A549 (cell line): ENCODE measurements around the gene SPDL1. TPM values are rescaled to one million over a fixed set of nuclear protein-coding genes. Genes with fewer than 3 reads are reported as not detected.
"Not testable (repeated sequence)": the region's sequence is repeated elsewhere in the genome, so short reads cannot be mapped to it uniquely, and the experiment has no call there.

Experiments used
- ATAC-seq, 2 experiments: fragments of 200-7000 bp in 1 of 2; fragments of >200 bp in 1 of 2; cut with Nextera tagmentation in 1 of 2; cut with Tn5 transposase in 1 of 2; 3 replicates each; pipeline versions ENCODE4 v1.8.0 to v1.9.1; 2018 to 2020; ENCODE audit warnings: mild to moderate bottlenecking in 1 of 2, moderate library complexity in 1 of 2
- CTCF ChIA-PET: fragments of 300-600 bp; sonication (Branson Sonifier 250); formaldehyde crosslinking; extraction: SDS; loops from one replicate; lab custom pipeline; 2021; ENCODE audit warnings: antibody characterized with exemption, inconsistent platforms; lab: Yijun Ruan, JAX
- POLR2A ChIA-PET: fragments of 350-600 bp; formaldehyde crosslinking; extraction: SDS; loops from one replicate; lab custom pipeline; 2021; ENCODE audit warnings: antibody characterized with exemption, inconsistent platforms; lab: Yijun Ruan, JAX
- DNase-seq, 2 experiments: peaks; one replicate each; pipeline versions ENCODE4 v3.0.0 to v3.0.0-alpha.2; 2011 to 2016; ENCODE audit warnings: low read depth in 1 of 2, low spot score in 1 of 2
- FAIRE-seq: peaks from 2 replicates; lab custom pipeline; 2011; peaks lifted over from hg19 to GRCh38; lab: Jason Lieb, UNC
- H3K27ac ChIP-seq, 2 experiments: fragments of >200 bp; sonication (Bioruptor Twin); formaldehyde crosslinking; 3 replicates each; pipeline ENCODE4 v1.5.1; 2016 to 2017
- H3K4me1 ChIP-seq: fragments of >200 bp; sonication (Bioruptor Twin); formaldehyde crosslinking; 3 replicates; pipeline ENCODE4 v1.6.1; 2016
- H3K4me2 ChIP-seq: fragments of >200 bp; sonication (Bioruptor Twin); formaldehyde crosslinking; 3 replicates; pipeline ENCODE4 v1.6.1; 2016
- H3K4me3 ChIP-seq: fragments of >200 bp; sonication (Bioruptor Twin); formaldehyde crosslinking; 3 replicates; pipeline ENCODE4 v1.5.1; 2016
- H3K9me3 ChIP-seq: fragments of >200 bp; sonication (Bioruptor Twin); formaldehyde crosslinking; 3 replicates; pipeline ENCODE4 v1.6.1; 2016
- CEBPB ChIP-seq, 2 experiments: fragments of >200 bp in 1 of 2; sonication (Bioruptor Twin) in 1 of 2; formaldehyde crosslinking in 1 of 2; IDR thresholded peaks; 2 replicates each; pipeline ENCODE4 v1.6.1; 2012 to 2016
- CHD4 ChIP-seq: fragments of 200-600 bp; sonication (generic); IDR thresholded peaks from 2 replicates; pipeline ENCODE4 v1.6.1; 2016; ENCODE audit warnings: antibody characterized with exemption, mild to moderate bottlenecking, borderline replicate concordance
- CTCF ChIP-seq: fragments of >200 bp; sonication (Bioruptor Twin); formaldehyde crosslinking; IDR thresholded peaks from 3 replicates; pipeline ENCODE4 v1.5.1; 2016
- E2F6 ChIP-seq: IDR thresholded peaks from 2 replicates; pipeline ENCODE4 v1.6.1; 2012; ENCODE audit warnings: low read depth, borderline replicate concordance
- EHF ChIP-seq: fragments of 250-450 bp; sonication (Bioruptor Pico); IDR thresholded peaks from 2 replicates; pipeline ENCODE4 v1.5.0; 2020; ENCODE audit warnings: mild to moderate bottlenecking
- ESRRA ChIP-seq: fragments of 150-350 bp; IDR thresholded peaks from 2 replicates; pipeline ENCODE4 v1.6.1; 2014; ENCODE audit warnings: mild to moderate bottlenecking, low read length, borderline replicate concordance
- FOSB ChIP-seq: fragments of 250-450 bp; sonication (Bioruptor Pico); IDR thresholded peaks from 2 replicates; pipeline ENCODE4 v1.5.0; 2020; ENCODE audit warnings: mild to moderate bottlenecking, moderate library complexity
- FOSL2 ChIP-seq, 2 experiments: fragments of 450-650 bp in 1 of 2; fragments of >200 bp in 1 of 2; sonication (Bioruptor Twin) in 1 of 2; formaldehyde crosslinking; IDR thresholded peaks; 2 replicates each; pipeline versions ENCODE4 v1.5.0 to v1.6.1; 2016 to 2020; ENCODE audit warnings: mild to moderate bottlenecking in 1 of 2, moderate library complexity in 1 of 2
- GATA3 ChIP-seq: IDR thresholded peaks from 2 replicates; pipeline ENCODE4 v1.6.1; 2012; ENCODE audit warnings: borderline replicate concordance
- HEYL ChIP-seq: fragments of 250-450 bp; sonication (Bioruptor Pico); IDR thresholded peaks from 2 replicates; pipeline ENCODE4 v1.8.0; 2021; ENCODE audit warnings: mild to moderate bottlenecking, moderate library complexity
- JUN ChIP-seq, 2 experiments: fragments of >200 bp; sonication (Bioruptor Twin); formaldehyde crosslinking; IDR thresholded peaks; 2 replicates in 1 of 2; 3 replicates in 1 of 2; pipeline ENCODE4 v1.6.1; 2016 to 2017
- MAFK ChIP-seq: fragments of 450-650 bp; IDR thresholded peaks from 2 replicates; pipeline ENCODE4 v1.6.1; 2014; ENCODE audit not compliant: partially characterized antibody
- PHF8 ChIP-seq: fragments of 200-600 bp; sonication (generic); IDR thresholded peaks from 2 replicates; pipeline ENCODE4 v1.6.1; 2016; ENCODE audit warnings: low read depth, mild to moderate bottlenecking, antibody characterized with exemption, moderate library complexity, borderline replicate concordance
- POLR2A ChIP-seq: IDR thresholded peaks from 2 replicates; pipeline ENCODE4 v1.6.1; 2012; ENCODE audit warnings: mild to moderate bottlenecking, low read length
- POLR2AphosphoS2 ChIP-seq: conservative IDR thresholded peaks from 2 replicates; pipeline ENCODE4 v1.6.1; 2012; ENCODE audit warnings: low read length, improper control_type of control experiment, inconsistent platforms
- RAD21 ChIP-seq, 2 experiments: fragments of >200 bp in 1 of 2; sonication (Bioruptor Twin) in 1 of 2; formaldehyde crosslinking in 1 of 2; IDR thresholded peaks in 1 of 2; conservative IDR thresholded peaks in 1 of 2; 2 replicates in 1 of 2; 3 replicates in 1 of 2; pipeline ENCODE4 v1.6.1; 2012 to 2018; ENCODE audit warnings: inconsistent platforms in 1 of 2
- RNF2 ChIP-seq: fragments of 200-600 bp; sonication (generic); IDR thresholded peaks from 2 replicates; pipeline ENCODE4 v1.6.1; 2016; ENCODE audit warnings: low read depth, mild to moderate bottlenecking, antibody characterized with exemption, moderate library complexity, borderline replicate concordance
- SMC3 ChIP-seq: fragments of >200 bp; sonication (Bioruptor Twin); formaldehyde crosslinking; IDR thresholded peaks from 3 replicates; pipeline ENCODE4 v1.6.1; 2018; ENCODE audit warnings: inconsistent platforms
- TP53 ChIP-seq: fragments of 250-450 bp; sonication (Bioruptor Pico); IDR thresholded peaks from 2 replicates; pipeline ENCODE4 v1.5.0; 2021; ENCODE audit warnings: mild to moderate bottlenecking, moderate library complexity
- ZFP36 ChIP-seq: fragments of 450-650 bp; IDR thresholded peaks from 2 replicates; pipeline ENCODE4 v1.6.1; 2014; ENCODE audit warnings: borderline replicate concordance; ENCODE audit not compliant: partially characterized antibody
- ZNF302 ChIP-seq: fragments of 250-450 bp; sonication (Bioruptor Pico); IDR thresholded peaks from 2 replicates; pipeline ENCODE4 v1.9.0; 2021; ENCODE audit warnings: inconsistent platforms, mild to moderate bottlenecking, moderate library complexity
- ZSCAN20 ChIP-seq: fragments of 250-450 bp; sonication (Bioruptor Pico); IDR thresholded peaks from 2 replicates; pipeline ENCODE4 v1.8.0; 2022; ENCODE audit warnings: mild to moderate bottlenecking, moderate library complexity
- WGBS: methylation state at CpG from one replicate; pipeline ENCODE4 v1.1.6; 2017; ENCODE audit errors: missing lambda C conversion rate; 5-methylcytosine and 5-hydroxymethylcytosine counted together
- polyA plus RNA-seq, 4 experiments: library from polyadenylated mRNA; depleted of rRNA in 3 of 4; stranded (reverse); fragments of >200 nt; fragmentation: RNase III in 1 of 4; extraction: RNeasy Plus Mini Kit Qiagen cat#74134 plus additional on column Dnase treatment in 1 of 4; gene quantifications; 2 replicates in 3 of 4; 3 replicates in 1 of 4; pipeline ENCODE4 v1.2.3, GENCODE V29; 2011 to 2017
- TF ChIP-seq, protein P1 (sequence below): fragments of >200 bp; sonication (Bioruptor Twin); formaldehyde crosslinking; IDR thresholded peaks from 3 replicates; pipeline ENCODE4 v1.6.1; 2016
- TF ChIP-seq, protein P2 (sequence below): fragments of >200 bp; sonication (Bioruptor Twin); formaldehyde crosslinking; IDR thresholded peaks from 2 replicates; pipeline ENCODE4 v1.6.1; 2016

SPDL1 gene
- polyA plus RNA-seq, 2 of the 4 experiments (the other 2 are of a cell fraction) = 100 to 103 TPM

DNA sequence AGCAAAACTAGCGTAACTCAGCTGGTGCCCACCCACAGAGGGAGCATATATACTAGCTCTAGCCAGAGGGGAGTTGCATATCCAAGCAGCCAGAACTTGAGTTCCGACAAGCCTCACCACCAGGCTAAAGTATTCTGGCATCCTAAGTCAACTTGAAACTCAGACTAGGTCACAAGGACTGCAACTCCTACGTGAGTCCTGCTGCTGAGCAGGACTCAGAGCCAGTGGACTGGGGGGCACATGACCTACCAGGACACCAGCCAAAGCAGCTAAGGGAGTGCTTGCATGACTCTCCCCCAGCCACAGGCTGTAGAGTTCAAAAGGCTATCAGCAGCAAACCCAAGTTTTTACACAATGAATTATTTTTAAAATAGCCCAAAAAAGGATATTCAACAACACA, 26.1 kb downstream of the SPDL1 start:
- DNase-seq (no peak), ATAC-seq (no peak), FAIRE-seq (no peak)
- peaks cover 8% of the 10 kb centered on the region; the same call in 1 of the 3 replicates for H3K9me3 ChIP-seq
- TF ChIP-seq FOSL2 (IDR thresholded peaks at IDR 0.05) = no peak
- TF ChIP-seq FOSL2 (CRISPR knock-in tag; IDR thresholded peaks at IDR 0.05) = no peak
- TF ChIP-seq ESRRA = no peak
- ChIA-PET POLR2A (no interaction called here), CTCF (interaction anchor here (1.0 kb wide), 1 partner anchor 18 kb away, joined by 3 read pairs; no protein-coding TSS in a partner anchor)
- no peak overlapping the region for H3K4me2 ChIP-seq
- H3K4me3 ChIP-seq = no peak overlapping the region
- 85% methylated on average over 3 of the region's 3 CpGs for WGBS
- H3K27ac ChIP-seq = no peak overlapping the region
- H3K4me1 ChIP-seq = no peaks in the 10 kb centered on the region

DNA sequence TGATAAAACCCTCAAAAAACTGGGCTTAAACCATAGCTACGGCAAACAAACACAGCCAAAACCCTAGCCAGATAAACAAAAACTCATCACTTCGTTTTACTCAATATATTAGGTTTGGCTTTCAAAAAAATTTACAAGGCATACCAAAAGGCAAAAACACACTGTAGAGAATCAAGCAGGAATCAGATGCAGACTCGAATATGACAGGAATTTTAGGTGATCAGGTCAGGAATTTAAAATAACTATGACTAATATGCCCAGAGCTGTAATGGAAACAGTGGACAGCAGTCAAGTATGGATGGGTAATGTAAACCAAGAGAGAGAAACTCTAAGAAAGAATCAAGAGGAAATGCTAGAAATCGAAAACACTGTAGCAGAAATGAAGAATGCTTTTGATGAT, 27.0 kb downstream of the SPDL1 start:
- peak in 1 of 2 experiments; percentile 49; a peak in 1 of 6 replicates for ATAC-seq
- TF ChIP-seq MAFK (no peak), FOSL2 (IDR thresholded peaks at IDR 0.05) (no peak), FOSL2 (CRISPR knock-in tag; IDR thresholded peaks at IDR 0.05) (peak; percentile 27; the same call in 1 of the 2 replicates), SMC3 (no peak), CTCF (no peak), GATA3 (peak; percentile 22; the same call in 1 of the 2 replicates)
- Histone ChIP-seq H3K4me3 (no peak overlapping the region), H3K4me2 (no peak overlapping the region), H3K9me3 (peaks cover 8% of the 10 kb centered on the region; the same call in 1 of the 3 replicates), H3K4me1 (no peaks in the 10 kb centered on the region), H3K27ac (no peak overlapping the region)
- peak in 1 of 2 experiments; percentile 14 for DNase-seq
- ChIA-PET POLR2A (no interaction called here), CTCF (interaction anchor here (1.0 kb wide), 1 partner anchor 17 kb away, joined by 3 read pairs; no protein-coding TSS in a partner anchor)
- no peak for FAIRE-seq
- WGBS = 15% methylated on average over 4 of the region's 4 CpGs

GRCh38 chr5:169615561-169615960, 32.0 kb downstream of the SPDL1 start:
- POLR2A ChIA-PET = no interaction called here
- no peak for DNase-seq
- CTCF ChIA-PET = no interaction called here
- TF ChIP-seq ZFP36 = no peak
- no peak for TF ChIP-seq EHF
- TF ChIP-seq JUN (IDR thresholded peaks at IDR 0.05) = no peak
- TF ChIP-seq E2F6 = no peak
- no peak for TF ChIP-seq CHD4
- TF ChIP-seq HEYL (CRISPR knock-in tag) = no peak
- TF ChIP-seq ZNF302 (CRISPR knock-in tag) = no peak
- no peak for TF ChIP-seq POLR2AphosphoS2
- no peak for TF ChIP-seq FOSB
- no peak for TF ChIP-seq POLR2A
- TF ChIP-seq RAD21 (conservative IDR thresholded peaks at IDR 0.05 in 1 of 2, IDR thresholded peaks at IDR 0.05 in 1 of 2) = no peak
- no peak for TF ChIP-seq CEBPB (IDR thresholded peaks at IDR 0.05)
- TF ChIP-seq PHF8 = no peak
- no peak for TF ChIP-seq ZSCAN20 (CRISPR knock-in tag)
- TF ChIP-seq TP53 (CRISPR knock-in tag) = no peak
- TF ChIP-seq FOSL2 (IDR thresholded peaks at IDR 0.05) = no peak
- no peak for TF ChIP-seq FOSL2 (CRISPR knock-in tag; IDR thresholded peaks at IDR 0.05)
- TF ChIP-seq, protein P1, sequence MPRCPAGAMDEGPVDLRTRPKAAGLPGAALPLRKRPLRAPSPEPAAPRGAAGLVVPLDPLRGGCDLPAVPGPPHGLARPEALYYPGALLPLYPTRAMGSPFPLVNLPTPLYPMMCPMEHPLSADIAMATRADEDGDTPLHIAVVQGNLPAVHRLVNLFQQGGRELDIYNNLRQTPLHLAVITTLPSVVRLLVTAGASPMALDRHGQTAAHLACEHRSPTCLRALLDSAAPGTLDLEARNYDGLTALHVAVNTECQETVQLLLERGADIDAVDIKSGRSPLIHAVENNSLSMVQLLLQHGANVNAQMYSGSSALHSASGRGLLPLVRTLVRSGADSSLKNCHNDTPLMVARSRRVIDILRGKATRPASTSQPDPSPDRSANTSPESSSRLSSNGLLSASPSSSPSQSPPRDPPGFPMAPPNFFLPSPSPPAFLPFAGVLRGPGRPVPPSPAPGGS = no peak
- TF ChIP-seq, protein P2, sequence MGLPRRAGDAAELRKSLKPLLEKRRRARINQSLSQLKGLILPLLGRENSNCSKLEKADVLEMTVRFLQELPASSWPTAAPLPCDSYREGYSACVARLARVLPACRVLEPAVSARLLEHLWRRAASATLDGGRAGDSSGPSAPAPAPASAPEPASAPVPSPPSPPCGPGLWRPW = no peak
- TF ChIP-seq RNF2 = no peak
- Histone ChIP-seq H3K27ac (no peak overlapping the region), H3K9me3 (peaks cover 6% of the 10 kb centered on the region; the same call in 1 of the 3 replicates), H3K4me3 (no peak overlapping the region), H3K4me1 (no peaks in the 10 kb centered on the region), H3K4me2 (no peak overlapping the region)
- 93% methylated on average over 1 of the region's 1 CpG for WGBS
- no peak for ATAC-seq
- no peak for FAIRE-seq

- H3K27ac ChIP-seq, DNase-seq, FAIRE-seq, ATAC-seq, H3K4me3 ChIP-seq, POLR2A ChIA-PET, H3K9me3 ChIP-seq, H3K4me2 ChIP-seq: not testable (repeated sequence)
- H3K4me1 ChIP-seq = peaks cover 17% of the 10 kb centered on the region
- CTCF ChIA-PET = interaction anchor here (0.7 kb wide), 1 partner anchor 356 kb away, joined by 3 read pairs; the partner anchor contains the start of gene INSYN2B
- 72% methylated on average over 2 of the region's 2 CpGs for WGBS
These were observed 40.7 kb downstream of the SPDL1 start for GRCh38 chr5:169624307-169624706.
